ENCODE measurements around the gene TBRG4. TPM values are rescaled to one million over a fixed set of nuclear protein-coding genes. Genes with fewer than 3 reads are reported as not detected.

The TBRG4 gene
- total and polyA plus RNA-seq, 2 donors (not counting 3 experiments of a cell fraction or from before 2014, with no cell fraction given): 43.7 to 56.7 TPM

- peaks cover 2% of the 10 kb centered on the region for H4K20me1 ChIP-seq (replicated peaks; ENCODE audit: control insufficient read depth, extremely low read depth, insufficient read depth, low read length)
- DNase-seq (ENCODE audit: low read depth, low spot score) (no peak), FAIRE-seq (no peak)
- H3K4me1 ChIP-seq (ENCODE audit: control insufficient read depth, extremely low read depth, insufficient read depth, low read length): no peaks in the 10 kb centered on the region
- CTCF ChIA-PET: no interaction called here
- dilution Hi-C loops (cut with MboI; ENCODE audit: extremely low pct_ligation_motif_present, low sequenced_read_pairs) (no loop called here), intact Hi-C loops (cut with micrococcal nuclease) (no loop called here)
- no peak overlapping the region for H3K9ac ChIP-seq (replicated peaks; ENCODE audit: extremely low read depth, insufficient read depth, low read length)
- H3K4me2 ChIP-seq (ENCODE audit: insufficient read depth, low read length): no peak overlapping the region
- no peaks in the 10 kb centered on the region for H3K27me3 ChIP-seq (ENCODE audit: control insufficient read depth in 2 of 2, insufficient read depth in 2 of 2, low read length in 2 of 2)
- peaks cover 4 to 19% of the 10 kb centered on the region in 2 experiments for H3K36me3 ChIP-seq (ENCODE audit: control insufficient read depth in 2 of 2, extremely low read depth in 1 of 2, insufficient read depth in 2 of 2, low read length in 2 of 2)
- H3K4me3 ChIP-seq (replicated peaks in 1 of 3; ENCODE audit: insufficient read depth in 1 of 3, low read depth in 1 of 3, low read length in 3 of 3): no peak overlapping the region
- no peaks in the 10 kb centered on the region for H3K9me3 ChIP-seq (replicated peaks; ENCODE audit: control insufficient read depth, insufficient read depth, low read length)
- BruUV-seq (replicated peaks): no TSS peak
- POLR2A ChIA-PET: no interaction called here
- H3K9me1 ChIP-seq (replicated peaks; ENCODE audit: control insufficient read depth, extremely low read depth, insufficient read depth, low read length): no peaks in the 10 kb centered on the region
- no peak overlapping the region for H3K27ac ChIP-seq (ENCODE audit: insufficient read depth, low read depth, low read length)
- H2AFZ ChIP-seq (ENCODE audit: low read depth, low read length): no peak overlapping the region
- TF ChIP-seq MAX (IDR thresholded peaks at IDR 0.05; ENCODE audit: insufficient read depth, insufficient read length) (no peak), POLR2A (IDR thresholded peaks at IDR 0.05; ENCODE audit: low read depth, low read length) (no peak), CTCF (IDR thresholded peaks at IDR 0.05; ENCODE audit: extremely low read depth in 1 of 2, insufficient read depth in 1 of 2, low read depth in 1 of 2, low read length in 2 of 2) (no peak), JUN (IDR thresholded peaks at IDR 0.05; ENCODE audit: borderline replicate concordance, insufficient read depth, insufficient read length, low read depth) (no peak), GATA2 (IDR thresholded peaks at IDR 0.05; ENCODE audit: insufficient read depth, insufficient read length, low read depth, low read length) (no peak), FOS (IDR thresholded peaks at IDR 0.05; ENCODE audit: borderline replicate concordance, insufficient read depth, low read length) (no peak), MYC (IDR thresholded peaks at IDR 0.05; ENCODE audit: low read depth, low read length) (no peak), EZH2 (IDR thresholded peaks at IDR 0.05; ENCODE audit: borderline replicate concordance, low read depth, low read length, severe bottlenecking) (no peak), POLR2AphosphoS5 (IDR thresholded peaks at IDR 0.05; ENCODE audit: insufficient read depth, low read depth, low read length) (no peak)
- peaks cover 13% of the 10 kb centered on the region for H3K79me2 ChIP-seq (ENCODE audit: control insufficient read depth, insufficient read depth, low read length)
Measured at GRCh38 chr7:45065031-45065995, 46.2 kb downstream of the TBRG4 start.
